GM18511 (cell line): Measurements from ENCODE around the gene ADIG.

ENCODE experiments used
- ATAC-seq: cut with Tn5 transposase; IDR thresholded peaks from one replicate; pipeline ENCODE4 v1.9.1; 2021; ENCODE audit warnings: mild to moderate bottlenecking, moderate library complexity; ENCODE audit not compliant: unreplicated experiment

ADIG gene

DNA sequence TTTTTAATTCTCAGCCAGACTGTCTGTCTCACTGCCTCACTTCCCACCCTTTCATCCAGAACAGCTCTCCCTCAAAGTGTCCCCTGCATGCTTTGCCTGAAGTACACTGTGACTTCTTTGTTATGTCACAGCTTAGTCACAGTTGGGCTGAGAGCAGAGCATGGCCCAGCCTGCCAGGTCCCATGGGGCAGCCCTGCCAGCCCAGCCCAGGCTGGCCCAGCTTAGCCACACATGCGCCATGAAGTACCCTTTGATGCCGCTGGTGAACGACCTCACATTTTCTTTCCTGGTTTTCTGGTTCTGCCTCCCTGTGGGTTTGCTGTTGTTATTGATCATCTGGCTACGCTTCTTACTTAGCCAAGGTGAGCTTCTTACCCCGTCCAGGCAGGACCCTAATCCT, at the start of gene ADIG:
Gene ADIG, plus strand, starts transcription at position 185 of the 400 bp plus-strand sequence. Its CDS starts 54 bp downstream, at position 239.
- ATAC-seq, result no peak

GRCh38 chr20:38534756-38535155, 46.2 kb upstream of the ADIG start:
- ATAC-seq, result no peak

DNA sequence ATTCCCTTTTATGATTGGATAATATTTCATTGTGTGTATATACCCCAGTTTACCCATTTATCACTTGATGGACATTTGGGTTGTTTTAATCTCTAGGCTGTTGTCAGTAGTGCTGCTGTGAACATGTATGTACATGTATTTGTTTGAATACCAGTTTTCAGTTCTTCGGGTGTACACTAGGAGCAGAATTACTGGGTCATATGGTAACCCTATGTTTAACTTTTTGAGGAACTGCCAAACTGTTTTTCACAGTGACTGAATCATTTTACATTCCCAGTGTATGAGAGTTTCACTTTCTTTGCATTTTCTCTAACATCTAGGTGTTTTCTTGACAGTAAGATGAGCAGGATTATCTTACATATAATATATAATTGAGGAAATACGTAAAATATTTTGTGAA, 44.7 kb upstream of the ADIG start:
- ATAC-seq, result no peak

DNA sequence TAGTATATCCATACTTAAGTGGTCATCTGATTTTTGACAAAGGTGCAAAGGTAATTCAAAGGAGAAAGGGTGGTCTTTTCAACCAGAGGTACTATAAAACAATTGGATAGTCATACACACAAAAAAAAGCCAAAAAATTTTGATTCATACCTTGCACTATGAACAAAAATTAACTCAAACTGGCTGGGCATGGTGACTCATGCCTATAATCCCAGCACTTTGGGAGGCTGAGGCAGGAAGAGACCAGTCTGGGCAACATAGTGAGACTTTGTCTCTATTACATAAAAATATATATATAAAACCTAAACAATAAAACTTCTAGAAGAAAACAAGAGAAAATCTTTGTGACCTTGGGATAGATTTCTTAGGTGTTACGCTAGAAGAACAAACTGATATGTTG, 43.8 kb upstream of the ADIG start:
- ATAC-seq, result no peak

- ATAC-seq, result no peak
Measured at GRCh38 chr20:38538789-38539188, 42.2 kb upstream of the ADIG start.

GRCh38 chr20:38543014-38543906, 37.7 kb upstream of the ADIG start:
- peak; percentile 56 for ATAC-seq

GRCh38 chr20:38545771-38546170, 35.2 kb upstream of the ADIG start:
- no peak for ATAC-seq

DNA sequence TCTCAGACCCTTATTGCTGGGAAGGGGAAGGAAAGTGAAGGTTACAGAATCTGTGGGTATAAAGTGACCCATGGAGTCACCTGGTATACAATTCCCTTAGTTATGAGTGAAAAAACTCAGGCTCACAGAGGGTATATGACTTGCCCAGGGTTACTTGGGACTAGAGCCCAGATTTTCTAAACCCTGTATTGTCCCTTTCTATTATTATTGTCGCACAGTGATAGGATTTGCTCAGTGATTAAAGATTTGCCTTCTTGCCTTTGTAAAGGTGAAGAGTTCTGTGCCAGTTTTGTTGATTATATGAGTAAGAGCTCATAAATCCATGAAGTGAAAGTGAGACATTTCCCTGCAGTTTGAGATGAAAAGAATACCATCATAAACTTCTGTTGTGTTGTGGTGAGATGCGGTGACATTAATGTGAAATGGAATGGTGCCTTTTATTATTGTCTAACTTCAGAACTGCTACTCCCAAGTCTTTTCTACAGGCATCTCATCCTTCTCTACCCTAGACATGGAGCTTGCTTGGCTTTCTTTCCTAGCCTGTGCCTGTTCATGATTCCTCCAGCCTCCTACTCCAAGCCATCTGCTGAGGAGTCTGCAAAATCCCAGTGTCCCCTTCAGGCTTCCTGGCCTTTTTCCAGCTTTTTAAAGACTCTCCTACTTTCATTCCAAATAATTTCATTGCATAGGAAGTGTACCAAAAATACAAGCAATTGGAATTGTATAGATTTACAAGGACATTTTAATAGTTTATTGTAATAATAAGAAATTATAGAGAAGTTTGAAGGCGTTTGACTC, 33.5 kb upstream of the ADIG start:
- no peak for ATAC-seq

- no peak for ATAC-seq
Measured at GRCh38 chr20:38548356-38549083, 32.5 kb upstream of the ADIG start.

- ATAC-seq, result no peak
Measured at GRCh38 chr20:38550274-38550673, 30.7 kb upstream of the ADIG start.

DNA sequence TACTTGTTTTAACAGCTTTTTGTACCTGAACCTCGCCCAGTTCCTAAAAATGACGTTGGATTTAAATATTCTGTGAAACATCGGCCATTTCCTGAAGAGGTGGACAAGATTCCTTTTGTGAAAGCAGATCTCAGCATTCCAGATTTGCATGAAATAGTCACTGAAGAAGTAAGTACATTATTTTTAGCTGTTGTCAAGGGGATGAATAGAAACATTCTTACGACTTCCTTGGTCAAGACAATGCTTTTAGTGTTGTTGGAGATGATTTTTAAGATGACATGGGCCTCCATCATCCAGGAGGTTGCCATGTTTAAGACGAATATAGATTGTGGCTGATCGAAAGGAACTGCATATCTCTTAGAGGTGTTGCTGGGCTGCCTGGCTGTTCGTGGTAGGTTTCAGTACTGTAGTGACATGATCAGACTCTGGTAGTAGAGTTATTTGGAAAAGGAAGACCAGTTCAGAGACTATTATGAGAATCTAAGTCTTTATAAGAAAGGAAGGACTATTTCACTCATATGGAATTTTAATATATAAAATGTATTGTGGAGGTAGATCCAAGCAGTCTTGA, 29.9 kb upstream of the ADIG start:
- ATAC-seq, result no peak

GRCh38 chr20:38554986-38555385, 26.0 kb upstream of the ADIG start:
- no peak for ATAC-seq

DNA sequence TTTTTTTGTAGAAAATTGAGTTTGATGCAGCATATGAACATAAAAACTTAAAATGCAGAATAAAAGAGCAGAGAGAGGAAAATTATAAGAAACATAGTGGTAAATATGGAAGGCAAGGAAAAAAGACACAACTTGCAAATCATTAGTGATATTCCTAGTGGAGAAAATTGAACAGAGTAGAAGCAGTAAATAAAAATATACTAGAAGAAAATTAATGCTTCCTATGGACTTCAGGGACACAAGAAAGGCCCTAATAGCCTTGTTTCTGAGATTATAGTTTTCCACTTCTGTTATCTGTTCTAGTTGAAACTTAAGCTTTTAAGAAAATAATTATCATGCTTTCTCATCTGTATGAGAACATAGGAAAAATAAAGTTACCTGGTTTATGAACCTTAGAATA, 25.6 kb upstream of the ADIG start:
- ATAC-seq, result no peak

GRCh38 chr20:38557174-38557573, 23.8 kb upstream of the ADIG start:
- no peak for ATAC-seq

DNA sequence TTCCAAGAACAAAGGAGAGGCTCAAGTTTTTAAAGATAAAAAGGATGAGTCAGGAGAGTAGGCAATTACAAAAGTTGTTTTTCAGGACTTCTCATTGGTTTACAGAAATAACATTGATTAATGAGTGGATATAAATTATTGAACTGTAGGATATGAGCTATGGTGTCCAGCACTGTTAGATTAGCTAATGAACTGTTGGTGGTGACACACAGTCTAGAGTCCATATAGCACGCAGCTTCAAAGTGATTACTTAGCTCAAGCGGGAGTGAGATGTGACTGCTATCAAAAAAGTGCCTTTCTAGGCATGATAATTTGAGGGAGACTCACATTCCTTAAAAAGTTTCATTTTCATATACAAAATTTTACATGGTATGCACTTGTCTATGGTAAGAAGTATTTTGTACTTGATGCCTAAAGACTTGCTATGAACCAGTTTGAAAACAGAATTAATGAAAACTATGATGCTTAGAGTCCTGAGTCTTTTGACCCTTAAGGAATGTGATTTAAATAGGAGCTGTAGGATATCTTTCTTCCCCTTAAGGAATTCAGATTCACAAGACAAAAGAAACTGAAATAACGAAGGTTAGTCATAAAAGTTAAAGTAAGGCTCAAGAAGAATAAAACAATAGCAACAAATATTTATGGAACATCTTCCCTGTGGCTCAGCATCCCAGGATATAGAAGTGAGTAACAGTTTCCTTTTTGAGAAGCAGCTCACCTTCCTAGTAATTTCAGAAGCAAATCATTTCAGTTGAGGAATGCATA, 22.2 kb upstream of the ADIG start:
- no peak for ATAC-seq

GRCh38 chr20:38559764-38560163, 21.2 kb upstream of the ADIG start:
- ATAC-seq, result no peak

DNA sequence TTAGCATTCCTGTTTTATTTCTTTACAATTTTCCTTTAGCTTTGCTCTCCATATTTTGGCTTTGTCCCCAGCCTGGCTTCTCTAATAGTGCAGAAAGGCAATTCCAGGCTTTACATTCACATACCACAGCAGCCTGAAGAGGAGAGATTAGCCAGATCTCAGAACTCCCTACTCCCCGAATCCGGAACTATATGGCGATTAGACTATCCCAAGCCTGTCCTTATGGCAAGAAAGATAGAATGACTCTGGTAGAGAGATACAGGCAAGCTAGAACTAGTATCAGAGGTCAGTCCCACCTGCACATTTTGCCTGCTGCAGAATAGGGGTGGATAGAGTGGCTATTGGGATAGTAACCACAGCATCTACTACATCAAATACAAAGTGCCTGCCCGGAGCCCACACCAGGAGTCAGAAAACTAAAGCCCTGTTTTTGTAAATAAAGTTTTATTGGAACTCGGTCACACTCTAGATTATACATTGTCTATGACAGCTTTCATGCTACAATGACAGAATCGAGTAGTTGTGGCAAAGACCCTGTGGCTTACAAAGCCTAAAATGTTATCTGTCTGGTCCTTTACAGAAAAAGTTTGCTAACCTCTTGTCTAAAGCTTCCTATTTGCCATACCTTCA, 17.1 kb upstream of the ADIG start:
- no peak for ATAC-seq

GRCh38 chr20:38564680-38565079, 16.3 kb upstream of the ADIG start:
- ATAC-seq, result no peak

DNA sequence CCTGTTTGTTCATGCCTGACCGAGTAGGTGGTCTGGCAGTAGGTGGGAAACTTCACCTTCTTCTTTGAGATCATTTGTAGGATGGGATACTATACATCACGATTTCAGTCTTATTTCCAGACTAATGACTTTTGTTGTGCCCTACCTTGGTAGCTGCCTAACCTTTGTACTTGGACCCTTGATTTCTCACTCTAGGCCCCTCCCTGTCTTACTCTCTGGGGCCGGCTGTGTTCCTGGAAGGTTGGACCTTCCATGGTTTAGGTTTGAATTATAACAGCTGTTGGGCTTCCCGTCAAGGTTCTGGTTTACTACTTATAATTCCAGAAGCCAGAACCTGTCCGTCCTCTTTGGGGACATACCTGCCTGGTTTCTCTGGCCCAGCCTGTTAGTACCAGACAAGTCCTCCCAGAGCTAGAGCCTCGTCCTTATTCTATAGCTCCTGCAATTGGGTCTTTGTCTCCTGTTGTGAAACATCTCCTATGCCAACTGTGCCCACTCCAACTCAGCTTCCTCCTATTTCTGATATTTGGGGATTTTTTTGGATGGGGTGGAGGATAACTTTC, 14.9 kb upstream of the ADIG start:
- no peak for ATAC-seq
